CD1c-positive myeloid dendritic cell (primary cell): ENCODE measurements around the gene FBXO10.

ENCODE experiments used
- DNase-seq: peaks from one replicate; pipeline ENCODE4 v3.0.0-alpha.2; 2016; ENCODE audit errors: extremely low spot score

Gene FBXO10

GRCh38 chr9:37592108-37592951, 16.1 kb upstream of the FBXO10 start, which contains the start of gene TOMM5:
Gene TOMM5 (minus strand): TSS chr9:37592597. CDS start chr9:37592532, 65 bp downstream.
- peak; percentile 94 for DNase-seq

GRCh38 chr9:37587521-37587920, 11.3 kb upstream of the FBXO10 start:
- no peak for DNase-seq

- DNase-seq = no peak
Observed at GRCh38 chr9:37583522-37584121, 7.4 kb upstream of the FBXO10 start.

- peak; percentile 56 for DNase-seq
Observed at GRCh38 chr9:37582548-37583157, 6.5 kb upstream of the FBXO10 start.

GRCh38 chr9:37575511-37575914, 667 bp downstream of the FBXO10 start:
- DNase-seq = no peak

GRCh38 chr9:37575001-37575400, 1.2 kb downstream of the FBXO10 start:
- DNase-seq = no peak

- DNase-seq = no peak
Observed at GRCh38 chr9:37574241-37574721, 1.9 kb downstream of the FBXO10 start.

GRCh38 chr9:37571282-37571681, 4.9 kb downstream of the FBXO10 start:
- no peak for DNase-seq

GRCh38 chr9:37566716-37567115, 9.5 kb downstream of the FBXO10 start:
- DNase-seq = no peak

GRCh38 chr9:37565661-37566618, 10.2 kb downstream of the FBXO10 start:
- no peak for DNase-seq

GRCh38 chr9:37564916-37565315, 11.3 kb downstream of the FBXO10 start:
- DNase-seq = no peak

GRCh38 chr9:37563806-37564513, 12.2 kb downstream of the FBXO10 start:
- DNase-seq = no peak

GRCh38 chr9:37562826-37563225, 13.4 kb downstream of the FBXO10 start:
- DNase-seq = no peak

- no peak for DNase-seq
Observed at GRCh38 chr9:37561682-37562081, 14.5 kb downstream of the FBXO10 start.

- DNase-seq = no peak
Observed at GRCh38 chr9:37559855-37560592, 16.2 kb downstream of the FBXO10 start.

- no peak for DNase-seq
Observed at GRCh38 chr9:37559125-37559524, 17.1 kb downstream of the FBXO10 start.

- DNase-seq = no peak
Observed at GRCh38 chr9:37555786-37556185, 20.4 kb downstream of the FBXO10 start.

- DNase-seq = no peak
Observed at GRCh38 chr9:37554318-37554717, 21.9 kb downstream of the FBXO10 start.

- no peak for DNase-seq
Observed at GRCh38 chr9:37551888-37552287, 24.3 kb downstream of the FBXO10 start.

- no peak for DNase-seq
Observed at GRCh38 chr9:37551468-37551867, 24.7 kb downstream of the FBXO10 start.
